HEK293 (cell line): ENCODE data around the gene DYTN.

ENCODE experiments used
- CTCF ChIA-PET: fragments of 350-600 bp; formaldehyde crosslinking; extraction: SDS; loops from one replicate; lab custom pipeline; 2021; ENCODE audit warnings: antibody characterized with exemption; lab: Yijun Ruan, JAX
- POLR2A ChIA-PET: fragments of 300-600 bp; formaldehyde crosslinking; extraction: SDS; loops from one replicate; lab custom pipeline; 2020; ENCODE audit warnings: antibody characterized with exemption, inconsistent platforms; lab: Yijun Ruan, JAX
- H3K27ac ChIP-seq: fragments of 200-500 bp; sonication (Bioruptor generic); 2 replicates; pipeline ENCODE4 v1.5.1; 2014; ENCODE audit warnings: low read depth, low read length, control low read depth, inconsistent platforms; ENCODE audit errors: extremely low read depth
- H3K36me3 ChIP-seq, 2 experiments: fragments of 200-500 bp in 1 of 2; sonication (Bioruptor generic) in 1 of 2; 1 replicate in 1 of 2; 2 replicates in 1 of 2; pipeline ENCODE4 v1.5.1; 2014 to 2017; ENCODE audit warnings: inconsistent platforms in 2 of 2, low read length in 2 of 2; ENCODE audit not compliant: control insufficient read depth in 2 of 2, insufficient read depth in 1 of 2
- H3K4me1 ChIP-seq: fragments of 200-500 bp; sonication (Bioruptor generic); 2 replicates; pipeline ENCODE4 v1.5.1; 2014; ENCODE audit warnings: mild to moderate bottlenecking, low read length, inconsistent platforms; ENCODE audit not compliant: control insufficient read depth, insufficient read depth
- H3K4me3 ChIP-seq: 2 replicates; pipeline ENCODE4 v1.5.1; 2011; ENCODE audit warnings: low read depth, mild to moderate bottlenecking, control low read depth, low read length, moderate library complexity
- H3K9me3 ChIP-seq: fragments of 200-500 bp; sonication (Bioruptor generic); 2 replicates; pipeline ENCODE4 v1.5.1; 2014; ENCODE audit warnings: low read depth, low read length, inconsistent platforms; ENCODE audit not compliant: control insufficient read depth, insufficient read depth
- TSHZ1 ChIP-seq: fragments of 450-650 bp; formaldehyde crosslinking; IDR thresholded peaks from 2 replicates; pipeline ENCODE4 v1.5.1; 2016; ENCODE audit warnings: missing biosample characterization, missing genetic modification characterization, borderline replicate concordance
- ZBTB21 ChIP-seq: fragments of 450-650 bp; formaldehyde crosslinking; IDR thresholded peaks from 2 replicates; pipeline ENCODE4 v1.5.1; 2017; ENCODE audit warnings: missing biosample characterization, missing genetic modification characterization
- ZFP69B ChIP-seq: fragments of 450-650 bp; formaldehyde crosslinking; IDR thresholded peaks from 2 replicates; pipeline ENCODE4 v1.5.1; 2016; ENCODE audit warnings: missing biosample characterization, missing genetic modification characterization
- ZNF121 ChIP-seq: fragments of 450-650 bp; formaldehyde crosslinking; IDR thresholded peaks from 2 replicates; pipeline ENCODE4 v1.5.1; 2016; ENCODE audit warnings: missing biosample characterization, missing genetic modification characterization
- ZNF23 ChIP-seq: fragments of 450-650 bp; formaldehyde crosslinking; IDR thresholded peaks from 2 replicates; pipeline ENCODE4 v1.5.1; 2016; ENCODE audit warnings: missing biosample characterization, missing genetic modification characterization, borderline replicate concordance
- ZNF521 ChIP-seq: fragments of 450-650 bp; formaldehyde crosslinking; IDR thresholded peaks from 2 replicates; pipeline ENCODE4 v1.5.1; 2017; ENCODE audit warnings: missing biosample characterization, mild to moderate bottlenecking, missing genetic modification characterization
- ZNF677 ChIP-seq: fragments of 450-650 bp; IDR thresholded peaks from 2 replicates; pipeline ENCODE4 v1.5.0; 2018; ENCODE audit warnings: missing biosample characterization, mild to moderate bottlenecking, missing genetic modification characterization, moderate library complexity
- ZNF791 ChIP-seq: fragments of 450-650 bp; formaldehyde crosslinking; IDR thresholded peaks from 2 replicates; pipeline ENCODE4 v1.5.1; 2016; ENCODE audit warnings: missing biosample characterization, missing genetic modification characterization
- ZNF837 ChIP-seq: fragments of 450-650 bp; formaldehyde crosslinking; IDR thresholded peaks from 2 replicates; pipeline ENCODE4 v1.5.1; 2016; ENCODE audit warnings: missing biosample characterization, missing genetic modification characterization
- ZNF843 ChIP-seq: fragments of 450-650 bp; formaldehyde crosslinking; IDR thresholded peaks from 2 replicates; pipeline ENCODE4 v1.5.1; 2016; ENCODE audit warnings: missing biosample characterization, missing genetic modification characterization
- ZSCAN4 ChIP-seq: fragments of 450-650 bp; formaldehyde crosslinking; IDR thresholded peaks from 2 replicates; pipeline ENCODE4 v1.5.1; 2017; ENCODE audit warnings: missing biosample characterization, missing genetic modification characterization
- TF ChIP-seq, protein P1 (sequence below): fragments of 450-650 bp; formaldehyde crosslinking; IDR thresholded peaks from 2 replicates; pipeline ENCODE4 v1.5.1; 2016; ENCODE audit warnings: missing biosample characterization, missing genetic modification characterization, low read depth
- TF ChIP-seq, protein P2 (sequence below): fragments of 450-650 bp; formaldehyde crosslinking; IDR thresholded peaks from 2 replicates; pipeline ENCODE4 v1.5.1; 2016; ENCODE audit warnings: missing biosample characterization, missing genetic modification characterization
- TF ChIP-seq, protein P3 (sequence below): sonication (generic); formaldehyde crosslinking; IDR thresholded peaks from 2 replicates; pipeline ENCODE4 v1.8.1; 2022; ENCODE audit warnings: mild to moderate bottlenecking, moderate library complexity, missing genetic modification reagents

The DYTN gene

DNA sequence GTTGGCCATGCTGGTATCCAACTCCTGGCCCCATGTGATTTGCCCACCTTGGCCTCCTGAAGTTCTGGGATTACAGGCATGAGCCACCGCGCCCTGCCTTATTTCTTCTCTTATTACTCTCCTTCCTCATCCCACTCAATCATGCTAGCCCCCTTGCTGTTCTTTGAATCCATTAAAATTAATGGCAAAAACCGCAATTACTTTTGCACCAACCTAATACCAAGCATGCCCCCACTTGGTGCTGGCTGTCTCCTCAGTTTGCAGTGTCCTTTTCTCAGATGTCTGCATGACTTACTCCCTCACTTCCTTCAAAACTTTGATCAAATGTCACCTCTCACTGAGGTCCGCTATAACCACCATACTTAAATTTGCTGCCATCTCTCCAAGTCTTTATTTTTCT lies 34.6 kb downstream of the DYTN start (continued):
- no peak for TF ChIP-seq TSHZ1

GRCh38 chr2:206670531-206671319 lies 47.5 kb downstream of the DYTN start:
- no peak overlapping the region for H3K27ac ChIP-seq
- TF ChIP-seq ZNF121 (tag by site-specific recombination), result no peak
- TF ChIP-seq ZNF837, result no peak
- TF ChIP-seq, protein P1, sequence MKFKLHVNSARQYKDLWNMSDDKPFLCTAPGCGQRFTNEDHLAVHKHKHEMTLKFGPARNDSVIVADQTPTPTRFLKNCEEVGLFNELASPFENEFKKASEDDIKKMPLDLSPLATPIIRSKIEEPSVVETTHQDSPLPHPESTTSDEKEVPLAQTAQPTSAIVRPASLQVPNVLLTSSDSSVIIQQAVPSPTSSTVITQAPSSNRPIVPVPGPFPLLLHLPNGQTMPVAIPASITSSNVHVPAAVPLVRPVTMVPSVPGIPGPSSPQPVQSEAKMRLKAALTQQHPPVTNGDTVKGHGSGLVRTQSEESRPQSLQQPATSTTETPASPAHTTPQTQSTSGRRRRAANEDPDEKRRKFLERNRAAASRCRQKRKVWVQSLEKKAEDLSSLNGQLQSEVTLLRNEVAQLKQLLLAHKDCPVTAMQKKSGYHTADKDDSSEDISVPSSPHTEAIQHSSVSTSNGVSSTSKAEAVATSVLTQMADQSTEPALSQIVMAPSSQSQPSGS, result no peak
- TF ChIP-seq, protein P2, sequence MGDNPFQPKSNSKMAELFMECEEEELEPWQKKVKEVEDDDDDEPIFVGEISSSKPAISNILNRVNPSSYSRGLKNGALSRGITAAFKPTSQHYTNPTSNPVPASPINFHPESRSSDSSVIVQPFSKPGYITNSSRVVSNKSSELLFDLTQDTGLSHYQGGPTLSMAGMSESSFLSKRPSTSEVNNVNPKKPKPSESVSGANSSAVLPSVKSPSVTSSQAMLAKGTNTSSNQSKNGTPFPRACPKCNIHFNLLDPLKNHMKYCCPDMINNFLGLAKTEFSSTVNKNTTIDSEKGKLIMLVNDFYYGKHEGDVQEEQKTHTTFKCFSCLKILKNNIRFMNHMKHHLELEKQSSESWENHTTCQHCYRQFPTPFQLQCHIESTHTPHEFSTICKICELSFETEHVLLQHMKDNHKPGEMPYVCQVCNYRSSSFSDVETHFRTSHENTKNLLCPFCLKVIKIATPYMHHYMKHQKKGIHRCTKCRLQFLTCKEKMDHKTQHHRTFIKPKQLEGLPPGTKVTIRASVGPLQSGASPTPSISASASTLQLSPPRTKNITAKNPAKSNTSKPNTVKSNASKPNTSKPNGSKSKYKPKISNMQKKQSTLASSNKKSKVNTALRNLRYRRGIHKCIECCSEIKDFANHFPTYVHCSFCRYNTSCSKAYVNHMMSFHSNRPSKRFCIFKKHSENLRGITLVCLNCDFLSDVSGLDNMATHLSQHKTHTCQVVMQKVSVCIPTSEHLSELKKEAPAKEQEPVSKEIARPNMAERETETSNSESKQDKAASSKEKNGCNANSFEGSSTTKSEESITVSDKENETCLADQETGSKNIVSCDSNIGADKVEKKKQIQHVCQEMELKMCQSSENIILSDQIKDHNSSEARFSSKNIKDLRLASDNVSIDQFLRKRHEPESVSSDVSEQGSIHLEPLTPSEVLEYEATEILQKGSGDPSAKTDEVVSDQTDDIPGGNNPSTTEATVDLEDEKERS (tag by site-specific recombination), result no peak
- TF ChIP-seq ZNF23 (tag by site-specific recombination), result no peak
- no peak overlapping the region for H3K4me3 ChIP-seq
- H3K36me3 ChIP-seq, result no peaks in the 10 kb centered on the region
- no peaks in the 10 kb centered on the region for H3K9me3 ChIP-seq
- POLR2A ChIA-PET, result no interaction called here
- H3K4me1 ChIP-seq, result no peaks in the 10 kb centered on the region
- CTCF ChIA-PET, result no interaction called here

DNA sequence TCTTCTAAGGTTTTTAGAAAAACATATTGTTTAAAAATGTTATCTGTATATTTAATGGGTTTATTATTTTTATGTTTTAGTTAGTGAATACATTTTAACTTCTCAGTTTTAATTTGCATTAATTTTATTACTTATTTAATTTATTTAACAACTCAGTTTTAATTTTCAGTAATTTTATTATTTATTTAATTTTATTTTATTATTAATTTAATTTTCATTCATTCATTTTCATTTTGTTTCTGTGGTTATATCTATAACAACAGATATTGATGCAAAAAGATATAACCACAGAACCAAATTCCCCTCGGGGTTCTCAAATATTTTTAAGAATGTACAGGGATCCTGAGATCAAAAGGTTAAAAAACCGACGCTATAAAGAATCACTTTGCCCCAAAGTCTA lies 52.9 kb downstream of the DYTN start:
- TF ChIP-seq ZNF843 (tag by site-specific recombination) (no peak), ZBTB21 (no peak), ZFP69B (tag by site-specific recombination) (no peak), ZNF521 (no peak), ZNF791 (no peak), ZNF677 (no peak), ZSCAN4 (tag by site-specific recombination) (no peak)
- TF ChIP-seq, protein P3, sequence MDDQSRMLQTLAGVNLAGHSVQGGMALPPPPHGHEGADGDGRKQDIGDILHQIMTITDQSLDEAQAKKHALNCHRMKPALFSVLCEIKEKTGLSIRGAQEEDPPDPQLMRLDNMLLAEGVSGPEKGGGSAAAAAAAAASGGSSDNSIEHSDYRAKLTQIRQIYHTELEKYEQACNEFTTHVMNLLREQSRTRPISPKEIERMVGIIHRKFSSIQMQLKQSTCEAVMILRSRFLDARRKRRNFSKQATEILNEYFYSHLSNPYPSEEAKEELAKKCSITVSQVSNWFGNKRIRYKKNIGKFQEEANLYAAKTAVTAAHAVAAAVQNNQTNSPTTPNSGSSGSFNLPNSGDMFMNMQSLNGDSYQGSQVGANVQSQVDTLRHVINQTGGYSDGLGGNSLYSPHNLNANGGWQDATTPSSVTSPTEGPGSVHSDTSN (CRISPR knock-in tag), result no peak
- Histone ChIP-seq H3K27ac (no peak overlapping the region), H3K9me3 (no peaks in the 10 kb centered on the region), H3K4me1 (no peaks in the 10 kb centered on the region), H3K4me3 (no peak overlapping the region), H3K36me3 (no peaks in the 10 kb centered on the region)
- ChIA-PET POLR2A (no interaction called here), CTCF (no interaction called here)
